Mucosa of stomach (tissue), 1 donor: Measurements from ENCODE around the gene GMCL2.
"Not testable (repeated sequence)": the region's sequence is repeated elsewhere in the genome, so short reads cannot be mapped to it uniquely, and the experiment has no call there.

ENCODE experiments used
- H3K27me3 ChIP-seq: one replicate; pipeline ENCODE4 v1.7.0; 2013; ENCODE audit warnings: mild to moderate bottlenecking, low read length; ENCODE audit not compliant: control insufficient read depth, insufficient read depth
- H3K36me3 ChIP-seq: one replicate; pipeline ENCODE4 v1.7.0; 2013; ENCODE audit warnings: low read length; ENCODE audit not compliant: control insufficient read depth, insufficient read depth
- H3K4me1 ChIP-seq: one replicate; pipeline ENCODE4 v1.7.0; 2013; ENCODE audit warnings: mild to moderate bottlenecking, low read length; ENCODE audit not compliant: control insufficient read depth, insufficient read depth
- H3K4me3 ChIP-seq: one replicate; pipeline ENCODE4 v1.7.0; 2013; ENCODE audit warnings: low read length
- H3K9ac ChIP-seq: one replicate; pipeline ENCODE4 v1.7.0; 2013; ENCODE audit warnings: mild to moderate bottlenecking, low read length, moderate library complexity
- H3K9me3 ChIP-seq: one replicate; pipeline ENCODE4 v1.7.0; 2013; ENCODE audit warnings: mild to moderate bottlenecking, low read length, moderate library complexity; ENCODE audit not compliant: control insufficient read depth
- donor health status: Pancreatic carcinoma.

The GMCL2 gene

GRCh38 chr5:178202541-178202940 lies 15.4 kb upstream of the GMCL2 start:
- Histone ChIP-seq H3K4me1 (peaks cover 18% of the 10 kb centered on the region), H3K4me3 (no peak overlapping the region), H3K9ac (no peak overlapping the region), H3K9me3 (no peaks in the 10 kb centered on the region), H3K36me3 (no peaks in the 10 kb centered on the region), H3K27me3 (no peaks in the 10 kb centered on the region)

GRCh38 chr5:178201927-178202235 lies 14.7 kb upstream of the GMCL2 start:
- Histone ChIP-seq H3K4me3 (no peak overlapping the region), H3K9ac (no peak overlapping the region), H3K9me3 (no peaks in the 10 kb centered on the region), H3K27me3 (no peaks in the 10 kb centered on the region), H3K36me3 (no peaks in the 10 kb centered on the region), H3K4me1 (peaks cover 11% of the 10 kb centered on the region)

GRCh38 chr5:178201221-178201926 lies 14.2 kb upstream of the GMCL2 start:
- Histone ChIP-seq H3K4me1 (peaks cover 6% of the 10 kb centered on the region), H3K9ac (no peak overlapping the region), H3K36me3 (no peaks in the 10 kb centered on the region), H3K27me3 (no peaks in the 10 kb centered on the region), H3K9me3 (no peaks in the 10 kb centered on the region), H3K4me3 (no peak overlapping the region)

- no peaks in the 10 kb centered on the region for H3K9me3 ChIP-seq
- no peak overlapping the region for H3K9ac ChIP-seq
- H3K4me1 ChIP-seq = no peaks in the 10 kb centered on the region
- H3K4me3 ChIP-seq = no peak overlapping the region
- no peaks in the 10 kb centered on the region for H3K27me3 ChIP-seq
- H3K36me3 ChIP-seq = no peaks in the 10 kb centered on the region
These were observed 12.6 kb upstream of the GMCL2 start for GRCh38 chr5:178199581-178200434.

GRCh38 chr5:178198706-178199105 lies 11.5 kb upstream of the GMCL2 start:
- Histone ChIP-seq H3K36me3 (no peaks in the 10 kb centered on the region), H3K27me3 (peaks cover 5% of the 10 kb centered on the region), H3K9me3 (no peaks in the 10 kb centered on the region), H3K4me3 (no peak overlapping the region), H3K4me1 (no peaks in the 10 kb centered on the region), H3K9ac (no peak overlapping the region)

- H3K4me1 ChIP-seq, H3K27me3 ChIP-seq, H3K36me3 ChIP-seq, H3K9me3 ChIP-seq, H3K9ac ChIP-seq, H3K4me3 ChIP-seq: not testable (repeated sequence)
These were observed 11.0 kb upstream of the GMCL2 start for GRCh38 chr5:178198151-178198550.

- Histone ChIP-seq H3K27me3 (peaks cover 5% of the 10 kb centered on the region), H3K4me1 (no peaks in the 10 kb centered on the region), H3K4me3 (no peak overlapping the region), H3K9me3 (no peaks in the 10 kb centered on the region), H3K9ac (no peak overlapping the region), H3K36me3 (no peaks in the 10 kb centered on the region)
These were observed 9.8 kb upstream of the GMCL2 start for GRCh38 chr5:178196986-178197385.

GRCh38 chr5:178196281-178196812 lies 9.2 kb upstream of the GMCL2 start:
- Histone ChIP-seq H3K9me3 (no peaks in the 10 kb centered on the region), H3K4me1 (no peaks in the 10 kb centered on the region), H3K36me3 (no peaks in the 10 kb centered on the region), H3K27me3 (peaks cover 5% of the 10 kb centered on the region), H3K4me3 (no peak overlapping the region), H3K9ac (no peak overlapping the region)

- Histone ChIP-seq H3K27me3 (peaks cover 5% of the 10 kb centered on the region), H3K36me3 (no peaks in the 10 kb centered on the region), H3K9me3 (no peaks in the 10 kb centered on the region), H3K4me3 (no peak overlapping the region), H3K9ac (no peak overlapping the region), H3K4me1 (no peaks in the 10 kb centered on the region)
These were observed 6.9 kb upstream of the GMCL2 start for GRCh38 chr5:178194026-178194425.

- Histone ChIP-seq H3K4me1 (no peaks in the 10 kb centered on the region), H3K4me3 (no peak overlapping the region), H3K9ac (no peak overlapping the region), H3K36me3 (no peaks in the 10 kb centered on the region), H3K9me3 (no peaks in the 10 kb centered on the region), H3K27me3 (peaks cover 5% of the 10 kb centered on the region)
These were observed 6.2 kb upstream of the GMCL2 start for GRCh38 chr5:178193251-178193809.

GRCh38 chr5:178192787-178193186 lies 5.6 kb upstream of the GMCL2 start:
- Histone ChIP-seq H3K36me3 (no peaks in the 10 kb centered on the region), H3K9me3 (no peaks in the 10 kb centered on the region), H3K27me3 (peaks cover 5% of the 10 kb centered on the region), H3K4me1 (no peaks in the 10 kb centered on the region), H3K4me3 (no peak overlapping the region), H3K9ac (no peak overlapping the region)

- H3K36me3 ChIP-seq = no peaks in the 10 kb centered on the region
- H3K9me3 ChIP-seq = no peaks in the 10 kb centered on the region
- H3K27me3 ChIP-seq = peaks cover 5% of the 10 kb centered on the region
- H3K4me1 ChIP-seq = no peaks in the 10 kb centered on the region
- H3K9ac ChIP-seq = no peak overlapping the region
- no peak overlapping the region for H3K4me3 ChIP-seq
These were observed 5.1 kb upstream of the GMCL2 start for GRCh38 chr5:178192244-178192643.
